Measurements from ENCODE around the gene GFOD1. TPM values are rescaled to one million over a fixed set of nuclear protein-coding genes. Genes with fewer than 3 reads are reported as not detected.
"Not testable (repeated sequence)": the region's sequence is repeated elsewhere in the genome, so short reads cannot be mapped to it uniquely, and the experiment has no call there.

The GFOD1 gene
- total and polyA plus RNA-seq, 5 experiments from 2014 or later: 0.08 to 2.0 (median 1.2) TPM

DNA sequence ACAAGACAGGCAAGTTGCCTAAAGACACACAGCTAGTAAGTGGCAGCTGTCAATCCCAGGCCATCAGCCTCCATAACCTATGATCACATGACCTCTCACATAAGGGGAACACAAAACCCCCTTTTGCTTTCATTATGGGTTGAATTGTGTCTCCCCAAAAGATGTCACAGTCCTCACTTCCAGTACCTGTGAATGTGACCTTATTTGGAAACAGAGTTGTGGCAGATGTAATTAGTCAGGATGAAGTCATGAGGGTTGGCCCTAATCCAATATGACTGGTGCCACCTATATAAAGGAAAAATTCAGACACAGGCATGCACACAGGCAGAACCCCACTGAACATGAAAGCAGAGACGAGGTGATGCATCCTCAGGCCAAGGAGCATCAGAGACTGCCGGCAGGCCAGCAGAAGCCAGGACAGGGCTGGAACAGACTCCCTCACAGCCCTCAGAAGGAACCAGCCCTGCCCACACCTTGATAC lies 33.6 kb downstream of the GFOD1 start:
- ATAC-seq (peak in 1 of 2 donors; percentile 4), DNase-seq (no peak)
- H3K4me3 Mint-ChIP-seq: peak overlapping the region in 8 of 10 donors; percentile 7 to 80 (median 50)
- H3K9me3 Mint-ChIP-seq: no peaks in the 10 kb centered on the region
- H3K27ac Mint-ChIP-seq: peak overlapping the region in 7 of 10 donors; percentile 35 to 93 (median 84)
- H3K36me3 Mint-ChIP-seq: no peaks in the 10 kb centered on the region
- POLR2A ChIA-PET: interaction anchor here (0.8 to 1.2 kb wide), 3 partner anchors 9 to 161 kb away, joined by 3 to 6 read pairs (median 3); partner anchors contain the start of genes NOL7 and SIRT5
- no peaks in the 10 kb centered on the region for H3K27me3 Mint-ChIP-seq
- peaks cover 17 to 60% (median 25%) of the 10 kb centered on the region in 4 donors for H3K4me1 Mint-ChIP-seq

DNA sequence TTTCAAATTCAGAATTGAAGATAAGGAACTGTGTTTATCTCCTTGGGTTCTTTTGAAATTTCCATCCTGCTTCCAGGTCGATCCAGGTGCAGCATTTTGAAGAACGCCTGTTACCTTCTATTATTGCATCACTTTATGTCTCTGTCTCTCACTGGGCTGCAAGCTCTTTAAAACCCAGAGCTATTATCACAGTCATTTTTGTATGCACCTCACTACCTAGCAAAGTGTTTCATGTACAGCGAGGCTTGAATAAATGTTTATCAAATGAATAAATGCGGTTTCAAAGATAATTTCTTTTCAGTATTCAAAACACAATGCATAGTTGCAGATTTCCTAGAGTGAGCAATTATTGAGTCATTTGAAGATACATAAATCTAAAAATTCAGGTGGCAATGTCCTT lies 34.2 kb downstream of the GFOD1 start:
- H3K4me3 Mint-ChIP-seq: no peak overlapping the region
- peaks cover 15 to 60% (median 32%) of the 10 kb centered on the region in 4 donors for H3K4me1 Mint-ChIP-seq
- no peaks in the 10 kb centered on the region for H3K27me3 Mint-ChIP-seq
- ATAC-seq (no peak), DNase-seq (no peak)
- H3K27ac Mint-ChIP-seq: no peak overlapping the region
- no peaks in the 10 kb centered on the region for H3K36me3 Mint-ChIP-seq
- no peaks in the 10 kb centered on the region for H3K9me3 Mint-ChIP-seq
- POLR2A ChIA-PET: interaction anchor here (1.0 kb wide), 1 partner anchor 9 kb away, joined by 3 read pairs; no protein-coding TSS in a partner anchor

GRCh38 chr6:13452346-13453117 lies 34.9 kb downstream of the GFOD1 start:
- H3K27me3 Mint-ChIP-seq: no peaks in the 10 kb centered on the region
- ATAC-seq (no peak), DNase-seq (no peak)
- H3K9me3 Mint-ChIP-seq: no peaks in the 10 kb centered on the region
- H3K4me1 Mint-ChIP-seq: peaks cover 20 to 61% (median 37%) of the 10 kb centered on the region in 4 donors
- H3K4me3 Mint-ChIP-seq: no peak overlapping the region
- peak overlapping the region in 2 of 10 donors; percentile 9 to 64 for H3K27ac Mint-ChIP-seq
- POLR2A ChIA-PET: no interaction called here
- H3K36me3 Mint-ChIP-seq: no peaks in the 10 kb centered on the region

DNA sequence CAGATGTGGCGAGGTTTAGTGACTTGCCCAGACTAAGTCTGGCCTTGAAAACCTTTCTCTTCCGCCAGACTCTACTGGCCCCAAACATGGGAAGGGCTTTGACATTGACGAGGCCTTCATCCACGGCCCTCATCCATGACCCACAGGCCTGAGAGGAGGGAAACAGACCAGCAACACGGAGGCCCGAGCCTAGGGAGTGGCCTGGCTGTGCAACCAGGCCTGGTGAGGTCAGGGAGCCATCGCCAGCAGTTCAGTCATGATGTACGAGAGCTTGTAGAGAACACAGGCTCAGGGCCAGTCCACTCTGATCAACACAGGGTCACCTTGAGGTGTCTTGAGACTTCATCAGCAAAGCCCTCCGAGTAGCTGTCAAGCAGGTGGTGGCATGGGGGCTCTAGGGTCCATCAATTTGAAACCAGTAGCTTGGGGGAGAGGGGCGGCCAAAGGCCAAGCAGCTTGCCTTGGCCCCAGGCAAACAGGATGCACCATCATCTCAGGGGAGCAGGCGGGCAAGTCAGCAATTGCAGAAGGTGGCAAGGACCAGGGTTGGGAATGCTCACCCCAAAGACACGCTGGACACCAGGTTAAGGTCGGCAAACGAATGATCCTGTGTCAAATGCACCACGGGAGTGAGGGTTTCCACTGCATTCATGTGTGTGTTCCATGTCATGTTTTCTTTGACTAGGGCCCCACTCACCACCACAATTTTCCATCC lies 36.1 kb downstream of the GFOD1 start:
- Mint-ChIP-seq H3K36me3 (no peaks in the 10 kb centered on the region), H3K9me3 (no peaks in the 10 kb centered on the region)

DNA sequence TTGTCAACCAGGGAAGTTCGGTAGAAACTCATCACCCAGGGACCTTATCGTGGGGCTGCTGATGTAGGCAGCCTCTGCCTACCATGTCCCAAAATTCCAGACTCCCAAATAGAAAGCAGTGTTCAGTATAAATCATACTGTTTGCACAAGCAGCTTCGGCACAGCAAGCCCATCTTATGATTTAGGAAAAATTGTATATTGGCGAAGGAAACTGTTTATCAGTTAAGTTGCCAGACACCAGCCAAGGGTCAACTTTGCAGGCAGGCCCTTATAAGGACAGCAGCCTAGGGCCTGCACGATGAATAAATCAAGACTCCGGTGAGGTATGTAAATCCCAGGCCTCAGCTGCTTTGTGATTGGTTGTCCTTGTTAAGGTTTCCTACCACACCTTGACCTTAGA lies 36.8 kb downstream of the GFOD1 start:
- Mint-ChIP-seq H3K27me3 (no peaks in the 10 kb centered on the region), H3K9me3 (no peaks in the 10 kb centered on the region), H3K4me3 (no peak overlapping the region), H3K36me3 (no peaks in the 10 kb centered on the region), H3K4me1 (peaks cover 16 to 59% (median 38%) of the 10 kb centered on the region in 4 donors), H3K27ac (no peak overlapping the region)
- no peak for ATAC-seq
- POLR2A ChIA-PET: no interaction called here
- no peak for DNase-seq

More for the DNA sequence above, 36.1 kb downstream of the GFOD1 start:
- Mint-ChIP-seq H3K4me1 (peaks cover 17 to 60% (median 35%) of the 10 kb centered on the region in 4 donors), H3K4me3 (no peak overlapping the region), H3K27ac (peak overlapping the region in 1 of 10 donors; percentile 66), H3K27me3 (no peaks in the 10 kb centered on the region)
- DNase-seq: no peak
- ATAC-seq: no peak
- POLR2A ChIA-PET: interaction anchor here (0.6 kb wide), 1 partner anchor 104 kb away, joined by 5 read pairs; no protein-coding TSS in a partner anchor

- Mint-ChIP-seq H3K36me3 (no peaks in the 10 kb centered on the region), H3K9me3 (no peaks in the 10 kb centered on the region), H3K27ac (peak overlapping the region in 7 of 10 donors; percentile 3 to 83 (median 51)), H3K27me3 (no peaks in the 10 kb centered on the region), H3K4me1 (peaks cover 7 to 48% (median 28%) of the 10 kb centered on the region in 4 donors), H3K4me3 (peak overlapping the region in 1 of 10 donors; percentile 34)
- ATAC-seq (no peak), DNase-seq (no peak)
- POLR2A ChIA-PET: no interaction called here
Measured at GRCh38 chr6:13447949-13448724, 39.3 kb downstream of the GFOD1 start.

- Mint-ChIP-seq H3K27me3 (no peaks in the 10 kb centered on the region), H3K4me3 (no peak overlapping the region), H3K4me1 (peaks cover 7 to 48% (median 28%) of the 10 kb centered on the region in 4 donors), H3K9me3 (no peaks in the 10 kb centered on the region), H3K27ac (no peak overlapping the region), H3K36me3 (no peaks in the 10 kb centered on the region)
- POLR2A ChIA-PET: no interaction called here
- DNase-seq (no peak), ATAC-seq (no peak)
Measured at GRCh38 chr6:13446381-13446780, 41.0 kb downstream of the GFOD1 start.

DNA sequence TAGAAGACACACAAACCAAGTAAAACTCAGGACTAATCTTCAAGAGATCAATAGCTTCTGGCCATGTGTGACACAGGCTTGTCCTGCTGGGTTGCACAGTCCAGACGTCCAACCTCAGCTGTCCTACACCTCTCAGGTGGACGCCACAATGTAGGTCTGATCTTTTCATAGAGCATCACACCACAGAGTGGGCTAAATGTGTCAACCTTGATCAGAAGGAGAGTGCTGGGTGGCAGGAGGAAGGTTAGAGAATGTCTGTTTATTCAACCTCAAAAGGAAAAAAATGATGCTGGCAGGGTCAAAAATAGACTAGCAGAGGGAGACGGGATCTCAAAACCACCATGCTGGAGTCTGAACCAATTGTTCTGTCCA lies 41.7 kb downstream of the GFOD1 start:
- no peak for ATAC-seq
- POLR2A ChIA-PET: no interaction called here
- peak overlapping the region in 2 of 10 donors; percentile 43 to 51 for H3K27ac Mint-ChIP-seq
- H3K27me3 Mint-ChIP-seq: no peaks in the 10 kb centered on the region
- no peaks in the 10 kb centered on the region for H3K36me3 Mint-ChIP-seq
- peaks cover 7 to 48% (median 28%) of the 10 kb centered on the region in 4 donors for H3K4me1 Mint-ChIP-seq
- H3K9me3 Mint-ChIP-seq: no peaks in the 10 kb centered on the region
- no peak overlapping the region for H3K4me3 Mint-ChIP-seq
- DNase-seq: no peak

DNA sequence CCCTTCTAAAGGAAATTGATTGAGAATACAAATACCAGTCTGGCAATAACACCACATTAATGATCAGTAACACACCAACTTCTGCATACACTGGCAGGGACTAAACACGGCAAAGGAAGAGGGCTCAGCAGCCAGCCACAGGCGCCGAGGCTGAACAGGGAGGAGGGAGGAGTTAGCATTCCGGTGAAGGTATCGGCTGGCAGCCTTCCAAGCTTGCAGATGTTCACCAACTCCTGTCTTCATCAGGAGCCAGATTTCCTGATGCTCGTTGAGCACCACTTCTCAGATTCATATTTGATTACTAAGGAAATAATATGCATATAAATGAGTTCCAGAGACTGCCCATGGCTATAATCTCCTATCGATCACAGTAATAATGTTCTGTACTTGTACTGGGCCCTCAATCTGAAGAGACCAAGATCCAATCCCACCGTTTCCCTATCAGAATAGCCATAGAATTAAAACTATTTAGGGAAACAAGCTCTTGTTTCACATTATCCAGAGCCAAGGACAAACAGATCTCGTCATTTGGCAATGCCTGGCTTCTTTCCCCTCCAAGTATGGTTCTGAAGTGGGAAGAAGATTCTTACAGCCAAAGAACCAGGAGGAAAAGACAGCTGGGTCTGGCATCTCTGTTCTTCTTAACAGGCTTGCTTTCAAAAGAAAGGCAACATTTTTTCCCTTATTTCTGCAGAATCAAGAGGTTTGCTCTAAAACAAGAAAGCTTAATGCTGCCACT lies 42.2 kb downstream of the GFOD1 start:
- POLR2A ChIA-PET: interaction anchor here (1.4 kb wide), 1 partner anchor 9 kb away, joined by 3 read pairs; no protein-coding TSS in a partner anchor
- Mint-ChIP-seq H3K9me3 (no peaks in the 10 kb centered on the region), H3K27me3 (no peaks in the 10 kb centered on the region), H3K4me1 (peaks cover 7 to 48% (median 28%) of the 10 kb centered on the region in 4 donors), H3K4me3 (peak overlapping the region in 3 of 10 donors; percentile 2 to 9 (median 3)), H3K36me3 (no peaks in the 10 kb centered on the region), H3K27ac (peak overlapping the region in 4 of 10 donors; percentile 5 to 62 (median 48))
- peak; percentile 61 to 63 for ATAC-seq
- DNase-seq: peak in 7 of 10 donors; percentile 15 to 70 (median 35)

DNA sequence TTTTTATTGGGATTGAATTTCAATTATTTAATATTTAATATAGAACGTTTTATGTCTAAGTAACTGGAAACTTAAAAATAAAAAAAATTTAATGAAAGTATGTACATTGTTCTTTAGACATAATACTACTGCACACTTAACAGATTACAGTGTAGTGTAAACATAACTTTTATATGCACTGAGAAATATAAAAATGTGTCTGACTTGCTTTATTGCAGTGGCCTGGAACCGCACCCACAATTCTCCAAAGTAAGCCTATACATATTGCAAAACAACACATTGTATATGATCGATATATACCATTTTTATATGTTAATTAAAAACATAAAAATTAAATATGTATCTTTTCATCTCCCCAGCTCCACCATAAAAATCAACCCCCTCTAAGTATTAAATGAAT lies 42.8 kb downstream of the GFOD1 start:
- H3K36me3 Mint-ChIP-seq: no peaks in the 10 kb centered on the region
- POLR2A ChIA-PET: interaction anchor here (1.4 kb wide), 1 partner anchor 9 kb away, joined by 3 read pairs; no protein-coding TSS in a partner anchor
- no peaks in the 10 kb centered on the region for H3K9me3 Mint-ChIP-seq
- H3K27ac Mint-ChIP-seq: peak overlapping the region in 3 of 10 donors; percentile 45 to 62 (median 51)
- ATAC-seq (no peak), DNase-seq (no peak)
- H3K27me3 Mint-ChIP-seq: no peaks in the 10 kb centered on the region
- peaks cover 7 to 48% (median 28%) of the 10 kb centered on the region in 4 donors for H3K4me1 Mint-ChIP-seq
- H3K4me3 Mint-ChIP-seq: peak overlapping the region in 2 of 10 donors; percentile 3 to 9

- DNase-seq, H3K27me3 Mint-ChIP-seq, H3K9me3 Mint-ChIP-seq, H3K27ac Mint-ChIP-seq, ATAC-seq, H3K4me3 Mint-ChIP-seq, H3K36me3 Mint-ChIP-seq: not testable (repeated sequence)
- POLR2A ChIA-PET: interaction anchor here (1.4 kb wide), 1 partner anchor 10 kb away, joined by 3 read pairs; no protein-coding TSS in a partner anchor
- peaks cover 7 to 45% (median 28%) of the 10 kb centered on the region in 4 donors for H3K4me1 Mint-ChIP-seq
Measured at GRCh38 chr6:13443978-13444377, 43.4 kb downstream of the GFOD1 start.

All from naive thymus-derived CD8-positive, alpha-beta T cell (primary cell).